Ovary (tissue), 3 donors: ENCODE results near the gene STAT6.

Experiments used
- EP300 ChIP-seq: sonication (generic); formaldehyde crosslinking; IDR thresholded peaks from one replicate; pipeline ENCODE4 v1.6.1; 2017; ENCODE audit warnings: antibody characterized with exemption
- POLR2A ChIP-seq: fragments of 450-650 bp; IDR thresholded peaks from one replicate; pipeline ENCODE4 v1.6.1; 2017; ENCODE audit warnings: antibody characterized with exemption, mild to moderate bottlenecking, moderate library complexity
- TF ChIP-seq, protein P1 (sequence below), 3 donors: fragments of 450-650 bp in 2 of 3; fragments of 200-600 bp in 1 of 3; IDR thresholded peaks; one replicate each; pipeline versions ENCODE4 v1.5.1 to v1.8.0; 2016 to 2022; ENCODE audit warnings: antibody characterized with exemption in 3 of 3, mild to moderate bottlenecking in 1 of 3
- donor health status: DM: no; HTN: no; CAD: no.

DNA sequence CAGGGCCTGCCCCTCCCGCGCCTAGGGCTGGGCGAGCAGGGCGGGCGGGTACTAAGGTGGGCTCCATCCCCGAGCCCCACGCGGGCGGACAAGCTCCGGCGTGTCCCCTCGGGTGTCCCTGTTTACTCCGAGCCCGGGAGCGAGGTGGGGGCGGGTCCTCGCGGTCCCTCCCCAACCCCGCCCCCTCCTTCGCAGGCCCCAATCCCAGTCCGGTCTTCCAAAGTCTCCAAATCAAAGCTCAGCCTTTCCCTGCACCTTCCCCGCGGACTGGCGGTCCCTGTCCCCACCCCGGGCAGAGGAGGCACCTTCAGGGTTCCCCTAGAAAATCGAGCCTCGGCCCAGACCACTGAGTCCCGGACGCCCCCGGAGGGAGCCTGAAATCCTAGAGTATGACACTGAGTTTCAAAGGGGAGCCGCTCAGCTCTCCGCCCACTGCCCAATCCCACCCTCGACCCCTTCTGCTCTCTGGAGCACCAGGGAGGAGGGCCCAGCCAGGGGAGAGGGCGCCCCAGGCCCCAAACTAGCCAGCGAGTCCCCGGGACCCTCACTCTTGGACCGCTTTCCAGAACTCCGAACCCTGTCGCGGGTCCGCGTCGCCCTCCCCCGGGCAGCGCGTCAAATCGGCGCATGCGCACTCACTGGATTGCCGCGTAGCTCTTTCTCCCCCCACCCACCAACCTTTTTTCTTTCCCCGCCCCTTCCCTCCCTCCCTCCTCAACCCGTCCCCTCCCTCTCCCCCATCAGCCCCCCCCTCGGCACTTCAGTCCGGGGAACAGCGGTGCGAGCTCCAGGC is 16.8 kb upstream of the STAT6 start, which contains the start of gene LRP1:
- TF ChIP-seq, protein P1, sequence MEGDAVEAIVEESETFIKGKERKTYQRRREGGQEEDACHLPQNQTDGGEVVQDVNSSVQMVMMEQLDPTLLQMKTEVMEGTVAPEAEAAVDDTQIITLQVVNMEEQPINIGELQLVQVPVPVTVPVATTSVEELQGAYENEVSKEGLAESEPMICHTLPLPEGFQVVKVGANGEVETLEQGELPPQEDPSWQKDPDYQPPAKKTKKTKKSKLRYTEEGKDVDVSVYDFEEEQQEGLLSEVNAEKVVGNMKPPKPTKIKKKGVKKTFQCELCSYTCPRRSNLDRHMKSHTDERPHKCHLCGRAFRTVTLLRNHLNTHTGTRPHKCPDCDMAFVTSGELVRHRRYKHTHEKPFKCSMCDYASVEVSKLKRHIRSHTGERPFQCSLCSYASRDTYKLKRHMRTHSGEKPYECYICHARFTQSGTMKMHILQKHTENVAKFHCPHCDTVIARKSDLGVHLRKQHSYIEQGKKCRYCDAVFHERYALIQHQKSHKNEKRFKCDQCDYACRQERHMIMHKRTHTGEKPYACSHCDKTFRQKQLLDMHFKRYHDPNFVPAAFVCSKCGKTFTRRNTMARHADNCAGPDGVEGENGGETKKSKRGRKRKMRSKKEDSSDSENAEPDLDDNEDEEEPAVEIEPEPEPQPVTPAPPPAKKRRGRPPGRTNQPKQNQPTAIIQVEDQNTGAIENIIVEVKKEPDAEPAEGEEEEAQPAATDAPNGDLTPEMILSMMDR (IDR thresholded peaks at IDR 0.05), result peak in 1 of 3 donors; percentile 31
- TF ChIP-seq POLR2A, result peak; percentile 95
- TF ChIP-seq EP300, result no peak
